Measurements from ENCODE around the gene CALU. TPM values are rescaled to one million over a fixed set of nuclear protein-coding genes. Genes with fewer than 3 reads are reported as not detected.

CALU gene
- total and polyA plus RNA-seq, 4 experiments from 2014 or later, result 18.4 to 24.2 (median 22.0) TPM

Other genes with a start within 250 kb of the CALU start
- 1 to 10 TPM; 1.6 to 3.4 TPM for gene GARIN1A, start 67.1 kb upstream of the CALU start, total RNA-seq
- gene GARIN1A, start 67.1 kb upstream of the CALU start, polyA plus RNA-seq, result under 1 TPM in 1 of 2 donors, not detected in 1; 0.06 TPM
- gene OPN1SW, start 36.4 kb downstream of the CALU start, total RNA-seq, result not detected
- not detected for gene OPN1SW, start 36.4 kb downstream of the CALU start, polyA plus RNA-seq
- gene CCDC136, start 52.6 kb downstream of the CALU start, total RNA-seq, result 10 to 100 TPM; 18.3 to 20.4 TPM
- 1 to 10 TPM in 1 of 2 donors, not detected in 1; 3.4 TPM for gene CCDC136, start 52.6 kb downstream of the CALU start, polyA plus RNA-seq
- gene FLNC, start 91.0 kb downstream of the CALU start, total RNA-seq, result under 1 TPM in 1 of 2 experiments, not detected in 1; 0.06 TPM
- gene FLNC, start 91.0 kb downstream of the CALU start, polyA plus RNA-seq, result not detected
- gene ATP6V1F, start 123.5 kb downstream of the CALU start, total RNA-seq, result 10 to 100 TPM; 74.6 to 75.5 TPM
- 100 to 1,000 TPM; 274 to 392 TPM for gene ATP6V1F, start 123.5 kb downstream of the CALU start, polyA plus RNA-seq
- under 1 TPM; 0.39 to 0.55 TPM for gene KCP, start 171.3 kb downstream of the CALU start, total RNA-seq
- not detected for gene KCP, start 171.3 kb downstream of the CALU start, polyA plus RNA-seq
- gene IRF5, start 198.6 kb downstream of the CALU start, total RNA-seq, result 1 to 10 TPM; 7.2 to 9.1 TPM
- gene IRF5, start 198.6 kb downstream of the CALU start, polyA plus RNA-seq, result 10 to 100 TPM; 14.4 to 27.8 TPM

Data from CD4-positive, alpha-beta memory T cell (primary cell).